H1 (cell line): ENCODE measurements around the gene NCK1. TPM values are rescaled to one million over a fixed set of nuclear protein-coding genes. Genes with fewer than 3 reads are reported as not detected.

Source experiments
- CTCF ChIA-PET: fragments of 300-600 bp; sonication (Branson Sonifier 250); formaldehyde crosslinking; loops from one replicate; lab custom pipeline; 2021; ENCODE audit not compliant: partially characterized antibody; lab: Charles Lee
- POLR2A ChIA-PET: fragments of 300-600 bp; sonication (Branson Sonifier 250); formaldehyde crosslinking; loops from one replicate; lab custom pipeline; 2021; ENCODE audit warnings: inconsistent platforms; ENCODE audit not compliant: partially characterized antibody; lab: Charles Lee
- DNase-seq, 2 experiments: peaks; one replicate each; pipeline versions ENCODE4 v3.0.0 to v3.0.0-alpha.2; 2010 to 2022; ENCODE audit warnings: low spot score in 2 of 2, low read depth in 1 of 2, mixed read lengths in 1 of 2
- FAIRE-seq: peaks from 2 replicates; lab custom pipeline; 2011; peaks lifted over from hg19 to GRCh38; lab: Jason Lieb, UNC
- H2AFZ ChIP-seq: 2 replicates; pipeline ENCODE4 v1.8.1; 2012; ENCODE audit warnings: low read length, inconsistent platforms
- H2AK5ac ChIP-seq: 2 replicates; pipeline ENCODE4 v1.6.1; 2013; ENCODE audit warnings: low read depth, low read length
- H2BK120ac ChIP-seq: replicated peaks from 2 replicates; pipeline ENCODE3; 2013; ENCODE audit warnings: low read depth, low read length, inconsistent platforms
- H2BK12ac ChIP-seq: 2 replicates; pipeline ENCODE4 v1.6.1; 2013; ENCODE audit warnings: low read depth, low read length
- H2BK15ac ChIP-seq: 2 replicates; pipeline ENCODE4 v1.6.1; 2013; ENCODE audit warnings: low read length
- H2BK20ac ChIP-seq: 2 replicates; pipeline ENCODE4 v1.6.1; 2013; ENCODE audit warnings: low read length
- H2BK5ac ChIP-seq: 2 replicates; pipeline ENCODE4 v1.6.1; 2013; ENCODE audit warnings: low read depth, low read length
- H3K14ac ChIP-seq: 2 replicates; pipeline ENCODE4 v1.6.1; 2013; ENCODE audit warnings: inconsistent platforms; ENCODE audit not compliant: insufficient read length
- H3K18ac ChIP-seq: 2 replicates; pipeline ENCODE4 v1.6.1; 2013; ENCODE audit warnings: low read length; ENCODE audit errors: extremely low read depth
- H3K23ac ChIP-seq: 2 replicates; pipeline ENCODE4 v1.6.1; 2013; ENCODE audit warnings: inconsistent platforms; ENCODE audit not compliant: insufficient read length
- H3K23me2 ChIP-seq: 2 replicates; pipeline ENCODE4 v1.6.1; 2013; ENCODE audit warnings: low read depth, low read length
- H3K27ac ChIP-seq: 2 replicates; pipeline ENCODE4 v1.6.1; 2011; ENCODE audit warnings: low read depth, low read length, inconsistent platforms
- H3K27me3 ChIP-seq, 4 experiments: replicated peaks in 1 of 4; 1 replicate in 1 of 4; 2 replicates in 3 of 4; pipeline versions ENCODE4 v1.6.1 to v1.8.1; 2011 to 2013; ENCODE audit warnings: low read length in 3 of 4, mild to moderate bottlenecking in 3 of 4, inconsistent platforms in 2 of 4, mixed read lengths in 2 of 4, moderate library complexity in 1 of 4; ENCODE audit not compliant: control insufficient read depth in 3 of 4, insufficient read depth in 3 of 4; ENCODE audit errors: extremely low read depth in 1 of 4
- H3K36me3 ChIP-seq, 4 experiments: 2 replicates each; pipeline versions ENCODE4 v1.6.1 to v1.8.1; 2011 to 2013; ENCODE audit warnings: mild to moderate bottlenecking in 4 of 4, low read length in 3 of 4, moderate library complexity in 2 of 4, control low read depth in 1 of 4, inconsistent platforms in 1 of 4; ENCODE audit not compliant: insufficient read depth in 4 of 4, control insufficient read depth in 2 of 4
- H3K4ac ChIP-seq: replicated peaks from 2 replicates; pipeline ENCODE3; 2013; ENCODE audit warnings: low read length, low read depth, mixed read lengths, inconsistent platforms; ENCODE audit not compliant: insufficient read length
- H3K4me1 ChIP-seq, 4 experiments: replicated peaks in 1 of 4; 1 replicate in 1 of 4; 2 replicates in 3 of 4; pipeline versions ENCODE4 v1.6.1 to v1.8.1; 2011 to 2013; ENCODE audit warnings: low read length in 3 of 4, inconsistent platforms in 2 of 4, mixed read lengths in 1 of 4; ENCODE audit not compliant: insufficient read depth in 4 of 4, control insufficient read depth in 3 of 4
- H3K4me2 ChIP-seq, 2 experiments: 2 replicates each; pipeline versions ENCODE4 v1.6.1 to v1.8.1; 2011 to 2013; ENCODE audit warnings: low read depth in 2 of 2, low read length in 2 of 2, control low read depth in 1 of 2, inconsistent platforms in 1 of 2, mild to moderate bottlenecking in 1 of 2; ENCODE audit not compliant: insufficient read depth in 1 of 2
- H3K4me3 ChIP-seq, 4 experiments: fragments of 200-600, 300-600 bp in 1 of 4; sonication (generic), shearing (Covaris generic), sonication (Bioruptor Twin) in 1 of 4; 2 replicates each; pipeline versions ENCODE4 v1.5.1 to v1.8.1; 2011 to 2016; ENCODE audit warnings: low read length in 4 of 4, low read depth in 3 of 4, control low read depth in 2 of 4, inconsistent platforms in 2 of 4, mild to moderate bottlenecking in 2 of 4, mixed read lengths in 1 of 4, moderate library complexity in 1 of 4; ENCODE audit not compliant: insufficient read depth in 2 of 4; ENCODE audit errors: extremely low read depth in 1 of 4
- H3K56ac ChIP-seq: replicated peaks from 2 replicates; pipeline ENCODE3; 2013; ENCODE audit warnings: low read depth, mild to moderate bottlenecking, mixed read lengths, low read length, inconsistent platforms; ENCODE audit not compliant: insufficient read length
- H3K79me1 ChIP-seq: 2 replicates; pipeline ENCODE4 v1.6.1; 2013; ENCODE audit warnings: low read depth, low read length, control low read depth
- H3K79me2 ChIP-seq, 2 experiments: 2 replicates each; pipeline versions ENCODE4 v1.6.1 to v1.8.1; 2012 to 2013; ENCODE audit warnings: low read length in 2 of 2, mild to moderate bottlenecking in 2 of 2, inconsistent platforms in 1 of 2; ENCODE audit not compliant: insufficient read depth in 2 of 2, control insufficient read depth in 1 of 2
- H3K9ac ChIP-seq, 4 experiments: replicated peaks in 1 of 4; 1 replicate in 1 of 4; 2 replicates in 3 of 4; pipeline versions ENCODE4 v1.6.1 to v1.8.1; 2011 to 2013; ENCODE audit warnings: low read depth in 3 of 4, low read length in 3 of 4, control low read depth in 2 of 4, mild to moderate bottlenecking in 2 of 4, moderate library complexity in 2 of 4, inconsistent platforms in 1 of 4; ENCODE audit errors: extremely low read depth in 1 of 4
- H3K9me3 ChIP-seq, 2 experiments: 2 replicates each; pipeline versions ENCODE4 v1.6.1 to v1.8.1; 2012 to 2013; ENCODE audit warnings: mild to moderate bottlenecking in 2 of 2, moderate library complexity in 2 of 2, control low read depth in 1 of 2, inconsistent platforms in 1 of 2, low read depth in 1 of 2, low read length in 1 of 2, mixed read lengths in 1 of 2; ENCODE audit not compliant: insufficient read depth in 2 of 2
- H4K20me1 ChIP-seq, 2 experiments: replicated peaks in 1 of 2; 2 replicates each; pipeline versions ENCODE3 to v1.8.1; 2011 to 2013; ENCODE audit warnings: inconsistent platforms in 2 of 2, low read length in 2 of 2, mild to moderate bottlenecking in 1 of 2; ENCODE audit not compliant: insufficient read depth in 2 of 2, control insufficient read depth in 1 of 2
- H4K5ac ChIP-seq: 2 replicates; pipeline ENCODE4 v1.6.1; 2013; ENCODE audit warnings: low read length, low read depth, mixed read lengths, inconsistent platforms; ENCODE audit not compliant: insufficient read length
- H4K8ac ChIP-seq: 2 replicates; pipeline ENCODE4 v1.8.0; 2013; ENCODE audit warnings: mild to moderate bottlenecking, moderate library complexity, low read length, inconsistent platforms; ENCODE audit not compliant: insufficient read depth; ENCODE audit errors: extremely low read depth
- H4K91ac ChIP-seq: replicated peaks from 2 replicates; pipeline ENCODE3; 2013; ENCODE audit warnings: low read length, mixed read lengths, inconsistent platforms; ENCODE audit not compliant: insufficient read length
- CREB1 ChIP-seq: IDR thresholded peaks from 2 replicates; pipeline ENCODE4 v1.6.1; 2012; ENCODE audit warnings: inconsistent platforms
- MAFK ChIP-seq: IDR thresholded peaks from 2 replicates; pipeline ENCODE4 v1.6.1; 2012; ENCODE audit warnings: low read depth, mild to moderate bottlenecking, improper control_type of control experiment, low read length
- WGBS, 2 experiments: shearing (Covaris generic) in 1 of 2; methylation state at CpG; one replicate each; pipeline versions ENCODE4 v1.1.6 to v1.1.7; 2013 to 2015; ENCODE audit warnings: low lambda C conversion rate in 2 of 2, mixed read lengths in 2 of 2, inconsistent platforms in 1 of 2, low coverage in 1 of 2, missing lambda C conversion rate in 1 of 2; ENCODE audit not compliant: insufficient replicate concordance in 2 of 2, insufficient coverage in 1 of 2, insufficient read length in 1 of 2; ENCODE audit errors: extremely low coverage in 1 of 2, missing lambda C conversion rate in 1 of 2; 5-methylcytosine and 5-hydroxymethylcytosine counted together
- polyA plus RNA-seq, 7 experiments: library from polyadenylated mRNA; depleted of rRNA in 3 of 7; stranded (reverse) in 5 of 7; unstranded in 2 of 7; fragments of >200 nt in 5 of 7; fragments of 200-250 nt in 2 of 7; gene quantifications; 1 replicate in 5 of 7; 2 replicates in 1 of 7; 4 replicates in 1 of 7; pipeline versions ENCODE4 v1.2.1 to v1.2.3, GENCODE V29; 2011 to 2013; ENCODE audit warnings: missing spikeins in 2 of 7, mixed read lengths in 2 of 7
- total RNA-seq: library from RNA; stranded (reverse); fragmentation: NEBNext Ultra II Directional; extraction: Animal tissue kit (Norgen Biotek cat#: 25700); gene quantifications from 2 replicates; pipeline ENCODE4 v1.2.1, GENCODE V29; 2021

Gene NCK1
- total and polyA plus RNA-seq, 2 of the 8 experiments (the other 6 are each of a cell fraction or from before 2014, with no cell fraction given) = 10.0 to 28.5 TPM

DNA sequence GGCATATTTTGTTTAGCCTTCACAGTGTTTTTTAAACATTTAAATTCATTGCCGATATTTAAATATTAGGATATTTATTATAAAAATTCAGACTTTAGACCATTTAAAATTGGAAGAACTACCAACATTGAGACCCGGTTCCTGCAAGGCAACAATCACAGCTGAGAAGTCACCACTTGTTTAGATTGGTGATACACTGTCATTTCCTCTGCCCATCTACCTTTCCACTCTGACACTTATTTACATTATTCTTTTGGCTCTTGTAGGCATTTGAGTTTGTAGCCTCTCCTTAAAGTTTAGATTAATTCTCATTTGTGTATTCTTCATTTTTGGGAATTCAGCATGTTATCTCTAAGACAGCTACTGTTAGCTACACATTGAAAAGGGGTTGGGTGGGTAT is 85.5 kb downstream of the NCK1 start:
- Histone ChIP-seq H3K79me1 (peaks cover 4% of the 10 kb centered on the region; the same call in 1 of the 2 replicates), H3K14ac (no peak overlapping the region), H3K4me1 (peaks cover 0 to 4% (median 2%) of the 10 kb centered on the region in 4 experiments; a peak in 4 of 7 replicates), H2BK120ac (no peak overlapping the region), H3K36me3 (peaks cover 0 to 4% (median 3%) of the 10 kb centered on the region in 4 experiments; a peak in 2 of 8 replicates), H4K91ac (no peak overlapping the region), H3K9ac (no peak overlapping the region), H3K79me2 (peaks cover 0 to 17% of the 10 kb centered on the region in 2 experiments; a peak in 1 of 4 replicates), H3K9me3 (no peaks in the 10 kb centered on the region), H3K4me3 (no peak overlapping the region), H3K18ac (no peak overlapping the region), H2AFZ (no peak overlapping the region), H3K4me2 (no peak overlapping the region), H3K4ac (no peak overlapping the region), H2BK20ac (no peak overlapping the region), H3K23ac (no peak overlapping the region), H3K27ac (no peak overlapping the region), H4K8ac (no peak overlapping the region), H3K27me3 (no peaks in the 10 kb centered on the region), H3K56ac (no peak overlapping the region), H3K23me2 (no peaks in the 10 kb centered on the region), H2BK12ac (no peak overlapping the region), H2BK5ac (no peak overlapping the region), H4K5ac (no peak overlapping the region), H2BK15ac (no peak overlapping the region), H4K20me1 (no peaks in the 10 kb centered on the region), H2AK5ac (no peak overlapping the region)
- FAIRE-seq (no peak), DNase-seq (no peak)
- POLR2A ChIA-PET = no interaction called here
- TF ChIP-seq CREB1 (no peak), MAFK (no peak)
- CTCF ChIA-PET = interaction anchor here (0.5 to 2.1 kb wide), 2 partner anchors 9 to 636 kb away, joined by 3 to 4 read pairs; no protein-coding TSS in a partner anchor
- 50% methylated on average over 2 of the region's 2 CpGs; no CpG with 5 or more reads in 1 of the 2 experiments for WGBS, 2 experiments
